IMR-90 (cell line): Measurements from ENCODE around the gene CSF2RB.

Experiments used
- BHLHE40 ChIP-seq: fragments of 150-350 bp; IDR thresholded peaks from 2 replicates; pipeline ENCODE4 v1.6.1; 2016; ENCODE audit warnings: mild to moderate bottlenecking, low read depth, low read length
- CEBPB ChIP-seq: IDR thresholded peaks from 2 replicates; pipeline ENCODE4 v1.6.1; 2012; ENCODE audit warnings: low read depth, low read length, improper control_type of control experiment
- CHD1 ChIP-seq: IDR thresholded peaks from 2 replicates; pipeline ENCODE4 v1.6.1; 2012; ENCODE audit warnings: low read depth, low read length, improper control_type of control experiment
- CTCF ChIP-seq: conservative IDR thresholded peaks from 2 replicates; pipeline ENCODE4 v1.5.1; 2012; ENCODE audit warnings: mild to moderate bottlenecking, low read depth, low read length, improper control_type of control experiment
- ELK1 ChIP-seq: fragments of 150-350 bp; IDR thresholded peaks from 2 replicates; pipeline ENCODE4 v1.6.1; 2016; ENCODE audit warnings: low read depth, mild to moderate bottlenecking, low read length, moderate library complexity, borderline replicate concordance
- FOS ChIP-seq: fragments of 150-350 bp; IDR thresholded peaks from 2 replicates; pipeline ENCODE4 v1.6.1; 2016; ENCODE audit warnings: low read depth, low read length
- MAZ ChIP-seq: IDR thresholded peaks from 2 replicates; pipeline ENCODE4 v1.6.1; 2012; ENCODE audit warnings: low read depth, mild to moderate bottlenecking, low read length, improper control_type of control experiment, moderate library complexity, borderline replicate concordance
- MXI1 ChIP-seq: IDR thresholded peaks from 2 replicates; pipeline ENCODE4 v1.6.1; 2012; ENCODE audit warnings: low read depth, mild to moderate bottlenecking, low read length, moderate library complexity, borderline replicate concordance
- POLR2A ChIP-seq: IDR thresholded peaks from 2 replicates; pipeline ENCODE4 v1.6.1; 2012; ENCODE audit warnings: mild to moderate bottlenecking, low read depth, low read length
- RAD21 ChIP-seq: IDR thresholded peaks from 2 replicates; pipeline ENCODE4 v1.6.1; 2012; ENCODE audit warnings: low read length, improper control_type of control experiment
- RCOR1 ChIP-seq: IDR thresholded peaks from 2 replicates; pipeline ENCODE4 v1.6.1; 2012; ENCODE audit warnings: mild to moderate bottlenecking, low read length, improper control_type of control experiment; ENCODE audit not compliant: insufficient replicate concordance
- SMC3 ChIP-seq: fragments of 150-350 bp; IDR thresholded peaks from 2 replicates; pipeline ENCODE4 v1.6.1; 2016; ENCODE audit warnings: low read depth, mild to moderate bottlenecking, antibody characterized with exemption, low read length, moderate library complexity
- USF2 ChIP-seq: fragments of 150-350 bp; IDR thresholded peaks from 2 replicates; pipeline ENCODE4 v1.6.1; 2017; ENCODE audit warnings: mild to moderate bottlenecking, antibody characterized with exemption, low read length, low read depth

GRCh38 chr22:36927671-36928070 is 14.2 kb downstream of the CSF2RB start:
- TF ChIP-seq CTCF (no peak), POLR2A (no peak), SMC3 (no peak), FOS (no peak), USF2 (no peak), RAD21 (no peak), MXI1 (no peak), RCOR1 (no peak), CHD1 (no peak), CEBPB (no peak), BHLHE40 (no peak), ELK1 (no peak), MAZ (no peak)
